ENCODE data around the gene MYO7A.

Gene MYO7A

DNA sequence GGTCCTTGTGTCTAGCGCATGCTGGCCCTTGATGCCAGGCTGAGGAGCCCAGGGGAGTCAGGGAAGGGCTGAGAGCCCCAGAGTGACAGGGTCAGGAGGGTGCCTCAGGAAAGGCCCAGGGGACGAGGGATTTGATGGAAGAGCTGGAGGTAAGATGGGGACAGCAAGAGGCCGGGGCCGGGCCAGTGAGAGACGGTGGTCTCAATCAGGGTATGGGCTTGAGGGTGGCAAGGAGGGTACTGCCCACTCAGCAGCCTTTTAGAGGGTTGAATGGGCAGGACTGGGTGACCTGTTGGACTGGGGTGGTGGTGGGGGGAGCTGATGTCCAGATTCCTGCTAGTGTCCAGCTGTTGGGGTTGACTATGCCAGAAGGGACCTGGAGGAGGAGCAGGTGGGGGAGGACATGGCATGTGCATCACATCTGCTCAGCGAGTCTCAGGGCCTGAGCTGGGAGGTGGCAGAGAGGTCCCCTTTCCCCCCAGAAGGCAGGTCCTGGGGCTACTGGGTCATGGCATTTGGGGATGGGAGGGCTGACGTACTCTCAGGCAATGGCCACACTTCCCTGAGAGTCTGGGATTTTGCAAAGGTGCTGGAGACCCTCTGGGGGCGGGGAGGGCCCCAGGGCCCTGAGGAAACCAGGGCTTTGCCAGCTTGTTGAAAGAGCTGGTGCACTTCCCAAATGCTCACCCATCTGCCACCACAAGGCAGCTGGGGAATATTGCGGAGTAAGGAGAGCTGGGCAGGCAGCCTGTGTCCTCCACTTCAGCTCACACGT lies 18.4 kb downstream of the MYO7A start:
- DNase-seq (ENCODE audit: low read depth), result no peak

DNA sequence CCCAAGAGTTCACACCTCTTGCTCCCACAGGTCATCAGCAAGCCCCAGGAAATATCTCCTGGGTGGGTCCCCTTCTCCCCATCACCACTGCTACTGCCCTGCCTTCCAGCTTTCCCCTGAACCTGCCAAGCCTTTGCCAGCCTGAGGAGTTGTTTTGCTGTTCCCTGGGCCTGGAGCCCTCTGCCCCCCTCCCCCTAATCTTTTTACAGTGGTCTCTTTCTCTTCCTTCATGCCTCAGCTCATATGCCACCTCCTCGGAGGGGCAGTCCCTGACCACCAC lies 18.9 kb downstream of the MYO7A start:
- no peak for DNase-seq (ENCODE audit: low read depth)

GRCh38 chr11:77147668-77148321 lies 19.7 kb downstream of the MYO7A start:
- DNase-seq (ENCODE audit: low read depth), result no peak

- DNase-seq (ENCODE audit: low read depth), result no peak
Measured at GRCh38 chr11:77148963-77149715, 21.1 kb downstream of the MYO7A start.

GRCh38 chr11:77149716-77150392 lies 21.8 kb downstream of the MYO7A start:
- no peak for DNase-seq (ENCODE audit: low read depth)

GRCh38 chr11:77150836-77151235 lies 22.8 kb downstream of the MYO7A start:
- no peak for DNase-seq (ENCODE audit: low read depth)

DNA sequence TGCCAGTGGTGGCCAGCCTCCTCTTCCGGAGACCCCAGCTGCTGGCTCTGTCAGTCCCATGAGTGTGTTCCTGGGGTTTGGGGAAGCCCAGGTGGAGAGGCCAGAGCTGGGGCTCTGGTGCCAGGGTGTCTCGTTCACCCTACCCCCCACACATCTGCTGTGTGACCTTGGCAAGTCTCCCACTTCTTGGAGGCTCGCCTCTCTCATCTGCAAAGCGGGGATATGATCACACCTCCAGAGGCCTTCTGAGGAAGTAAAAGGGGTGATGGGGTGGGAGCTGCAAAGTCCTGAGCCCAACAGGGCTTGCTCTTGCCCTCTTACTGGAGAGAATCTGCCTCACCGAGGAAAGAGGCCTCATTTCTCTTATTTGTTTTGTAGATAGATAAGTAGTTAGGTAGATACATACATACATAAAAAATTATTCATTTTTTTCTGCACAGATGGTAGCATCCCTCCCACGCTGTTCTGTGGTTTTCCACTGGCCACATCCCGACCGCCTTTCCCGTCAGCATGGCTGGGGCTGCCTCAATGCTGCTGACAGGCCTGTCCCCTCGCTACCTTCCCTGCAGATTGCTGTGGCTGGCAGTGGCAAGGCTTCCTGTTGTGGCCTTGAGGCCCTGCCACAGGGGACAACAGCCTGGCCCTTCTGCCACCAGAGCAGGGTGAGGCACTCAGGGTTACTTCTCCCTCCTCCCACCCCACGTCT lies 23.9 kb downstream of the MYO7A start:
- no peak for DNase-seq (ENCODE audit: low read depth)

- DNase-seq (ENCODE audit: low read depth), result no peak
Measured at GRCh38 chr11:77152846-77153245, 24.8 kb downstream of the MYO7A start.

- DNase-seq (ENCODE audit: low read depth), result no peak
Measured at GRCh38 chr11:77153276-77154185, 25.5 kb downstream of the MYO7A start.

DNA sequence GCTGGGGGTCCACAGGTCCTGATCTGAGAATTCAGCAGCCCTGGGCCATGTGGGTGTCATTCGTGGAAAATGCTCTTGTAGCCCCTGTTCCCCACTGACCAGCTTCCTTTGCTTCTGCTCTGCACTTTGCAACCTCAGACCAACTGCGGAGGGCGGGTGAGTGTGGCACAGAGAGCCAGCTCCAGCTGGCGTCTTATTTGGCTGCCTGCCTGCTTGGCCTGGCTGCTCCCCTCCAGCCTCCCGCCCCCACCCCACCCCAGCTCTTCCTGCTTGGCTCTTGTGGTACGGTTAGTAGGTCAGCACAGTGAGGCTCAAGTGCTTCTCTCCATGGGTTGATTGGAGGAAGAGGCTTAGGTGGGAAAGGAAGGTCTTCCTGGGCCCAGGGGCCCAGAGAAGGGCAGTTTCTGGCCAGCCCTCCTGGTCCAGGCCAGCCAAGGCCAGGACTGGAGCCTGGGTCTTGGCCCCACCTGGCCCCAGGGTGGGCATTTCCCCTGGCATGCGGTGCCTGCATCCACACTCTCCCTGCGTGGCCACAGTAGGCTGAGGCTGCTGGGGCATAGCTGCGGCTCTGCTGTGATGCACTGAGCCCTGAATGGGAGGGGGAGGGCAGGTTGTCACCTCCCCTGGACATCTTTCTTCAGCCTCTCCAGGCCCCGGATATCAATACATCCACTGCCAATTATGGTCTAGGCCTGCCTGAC lies 26.5 kb downstream of the MYO7A start:
- no peak for DNase-seq (ENCODE audit: low read depth)

- DNase-seq (ENCODE audit: low read depth), result no peak
Measured at GRCh38 chr11:77155082-77155475, 27.0 kb downstream of the MYO7A start.

DNA sequence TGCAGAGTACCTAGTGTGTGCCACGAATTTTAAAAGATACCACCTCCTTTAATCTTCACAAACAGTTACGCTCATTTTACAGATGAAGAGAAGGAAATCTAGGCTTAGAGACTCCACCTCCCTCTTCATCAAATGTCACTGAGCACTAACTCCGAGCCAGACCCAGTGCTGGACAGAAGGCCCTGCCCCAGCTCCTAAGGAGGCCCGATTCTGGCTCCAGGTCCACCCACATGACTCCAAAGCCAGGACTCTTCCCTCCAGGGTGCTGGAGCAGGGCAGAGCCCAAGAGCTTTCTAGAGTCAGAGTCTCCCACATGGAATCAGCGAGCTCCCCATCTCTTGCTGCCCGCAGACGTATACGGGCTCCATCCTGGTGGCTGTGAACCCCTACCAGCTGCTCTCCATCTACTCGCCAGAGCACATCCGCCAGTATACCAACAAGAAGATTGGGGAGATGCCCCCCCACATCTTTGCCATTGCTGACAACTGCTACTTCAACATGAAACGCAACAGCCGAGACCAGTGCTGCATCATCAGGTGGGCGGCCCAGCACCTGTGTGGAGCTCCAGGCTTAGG lies 27.6 kb downstream of the MYO7A start:
- no peak for DNase-seq (ENCODE audit: low read depth)

- no peak for DNase-seq (ENCODE audit: low read depth)
Measured at GRCh38 chr11:77156396-77157195, 28.6 kb downstream of the MYO7A start.

GRCh38 chr11:77158041-77158695 lies 30.1 kb downstream of the MYO7A start:
- no peak for DNase-seq (ENCODE audit: low read depth)

DNA sequence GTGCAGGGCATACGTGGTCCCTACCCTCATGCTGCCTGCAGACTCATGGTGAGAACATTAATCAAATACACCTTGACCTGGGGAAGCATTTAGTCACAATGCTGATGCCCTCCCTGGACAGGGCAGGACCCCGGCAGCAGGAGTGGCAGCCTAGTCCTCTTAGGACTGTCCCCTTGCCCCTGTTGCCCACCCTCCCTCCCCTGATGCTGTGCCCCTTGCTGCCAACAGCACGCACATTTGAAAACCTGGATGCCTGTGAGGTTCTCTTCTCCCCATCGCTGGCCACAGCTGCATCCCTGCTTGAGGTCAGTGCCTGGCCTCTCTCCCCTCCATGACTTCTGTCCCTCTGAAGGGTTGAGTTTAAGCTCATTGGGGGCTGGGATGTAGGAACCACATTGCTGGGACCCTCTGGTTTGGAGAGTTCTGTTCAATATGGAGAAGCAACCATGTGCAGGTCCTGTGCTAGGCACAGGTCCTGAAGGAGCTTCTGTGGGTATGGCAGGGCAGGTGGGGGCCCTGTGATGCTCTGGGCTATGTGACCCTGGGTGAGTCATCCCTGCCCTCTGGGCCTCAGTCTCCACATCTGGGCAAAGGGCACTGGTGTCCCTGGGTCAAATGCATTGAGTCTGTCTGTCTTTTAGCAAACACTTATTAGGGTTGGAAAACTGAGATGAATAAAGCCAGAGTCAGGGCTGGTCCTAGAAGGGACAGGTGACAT lies 31.3 kb downstream of the MYO7A start:
- no peak for DNase-seq (ENCODE audit: low read depth)

GRCh38 chr11:77159937-77160495 lies 32.0 kb downstream of the MYO7A start:
- no peak for DNase-seq (ENCODE audit: low read depth)

DNA sequence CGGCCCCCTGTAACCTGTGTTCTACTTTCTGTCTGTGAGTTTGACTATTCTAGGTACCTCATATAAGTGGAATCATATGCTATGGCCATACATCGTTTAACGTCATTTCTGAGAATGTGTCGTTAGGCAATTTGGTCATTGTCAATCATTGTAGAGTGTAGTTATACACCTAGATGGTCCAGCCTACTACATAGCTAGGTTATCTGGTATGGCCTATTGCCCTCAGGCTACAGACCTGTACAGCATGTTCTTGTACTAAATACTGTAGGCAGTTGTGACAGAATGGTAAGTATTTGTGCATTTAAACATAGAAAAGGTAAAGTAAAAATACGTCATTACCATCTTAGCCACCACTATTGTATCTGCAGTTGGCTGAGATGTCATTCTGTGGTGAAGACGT lies 35.2 kb downstream of the MYO7A start:
- DNase-seq (ENCODE audit: low read depth), result no peak

GRCh38 chr11:77165066-77165465 lies 37.0 kb downstream of the MYO7A start:
- DNase-seq (ENCODE audit: low read depth), result no peak

All from stimulated activated CD4-positive, alpha-beta T cell treated with anti-CD3 and anti-CD28 coated beads, Interleukin-2, amount 100 ng/mL, for 4 hours (primary cell).